HEK293 (cell line): Measurements from ENCODE around the gene LGALS16.

Experiments
- CTCF ChIP-seq: fragments of 450-650 bp; formaldehyde crosslinking; IDR thresholded peaks from 2 replicates; pipeline ENCODE4 v1.5.1; 2016; ENCODE audit warnings: missing biosample characterization, missing genetic modification characterization
- REST ChIP-seq: fragments of 450-650 bp; formaldehyde crosslinking; IDR thresholded peaks from 2 replicates; pipeline ENCODE4 v1.5.1; 2016; ENCODE audit warnings: missing biosample characterization, missing genetic modification characterization
- ZNF121 ChIP-seq: fragments of 450-650 bp; formaldehyde crosslinking; IDR thresholded peaks from 2 replicates; pipeline ENCODE4 v1.5.1; 2016; ENCODE audit warnings: missing biosample characterization, missing genetic modification characterization
- TF ChIP-seq, protein P1 (sequence below): fragments of 450-650 bp; formaldehyde crosslinking; IDR thresholded peaks from 2 replicates; pipeline ENCODE4 v1.5.1; 2016; ENCODE audit warnings: missing biosample characterization, missing genetic modification characterization, borderline replicate concordance

DNA sequence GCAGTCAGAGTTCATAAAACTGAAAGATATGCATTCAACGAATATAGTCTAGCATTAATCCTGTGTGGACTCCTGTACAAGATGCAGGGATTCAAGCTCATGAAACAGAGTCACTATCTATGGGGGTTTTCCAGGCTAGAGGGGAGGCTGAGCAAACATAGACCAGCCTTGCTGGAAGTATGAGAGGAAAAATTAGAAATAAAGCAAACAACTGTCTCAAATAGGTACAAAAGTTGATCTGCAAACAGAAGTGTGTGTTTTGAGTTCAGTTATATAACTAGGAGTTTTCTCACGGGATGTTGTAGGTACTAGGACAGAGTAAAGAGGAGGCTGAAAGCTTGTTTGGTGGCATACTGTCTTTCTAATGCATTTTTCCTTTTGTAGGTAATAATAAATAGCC lies 40.0 kb downstream of the LGALS16 start:
- TF ChIP-seq CTCF (tag by site-specific recombination) (no peak), REST (tag by site-specific recombination) (no peak), ZNF121 (tag by site-specific recombination) (no peak)
- TF ChIP-seq, protein P1, sequence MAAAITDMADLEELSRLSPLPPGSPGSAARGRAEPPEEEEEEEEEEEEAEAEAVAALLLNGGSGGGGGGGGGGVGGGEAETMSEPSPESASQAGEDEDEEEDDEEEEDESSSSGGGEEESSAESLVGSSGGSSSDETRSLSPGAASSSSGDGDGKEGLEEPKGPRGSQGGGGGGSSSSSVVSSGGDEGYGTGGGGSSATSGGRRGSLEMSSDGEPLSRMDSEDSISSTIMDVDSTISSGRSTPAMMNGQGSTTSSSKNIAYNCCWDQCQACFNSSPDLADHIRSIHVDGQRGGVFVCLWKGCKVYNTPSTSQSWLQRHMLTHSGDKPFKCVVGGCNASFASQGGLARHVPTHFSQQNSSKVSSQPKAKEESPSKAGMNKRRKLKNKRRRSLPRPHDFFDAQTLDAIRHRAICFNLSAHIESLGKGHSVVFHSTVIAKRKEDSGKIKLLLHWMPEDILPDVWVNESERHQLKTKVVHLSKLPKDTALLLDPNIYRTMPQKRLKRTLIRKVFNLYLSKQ (tag by site-specific recombination) = no peak
